Stimulated activated CD4-positive, alpha-beta T cell treated with anti-CD3 and anti-CD28 coated beads, Interleukin-4, amount 100 ng/mL, for 48 hours (primary cell): ENCODE results near the gene PLXND1.
A peak's percentile ranks its signal among the peaks of the same experiment; 100 is the strongest.

Experiments
- DNase-seq, 2 donors: peaks; one replicate each; pipeline ENCODE4 v3.0.0-alpha.2; 2020; ENCODE audit warnings: low read depth in 2 of 2

PLXND1 gene

GRCh38 chr3:129628169-129628522 is 21.7 kb upstream of the PLXND1 start:
- DNase-seq, result no peak

DNA sequence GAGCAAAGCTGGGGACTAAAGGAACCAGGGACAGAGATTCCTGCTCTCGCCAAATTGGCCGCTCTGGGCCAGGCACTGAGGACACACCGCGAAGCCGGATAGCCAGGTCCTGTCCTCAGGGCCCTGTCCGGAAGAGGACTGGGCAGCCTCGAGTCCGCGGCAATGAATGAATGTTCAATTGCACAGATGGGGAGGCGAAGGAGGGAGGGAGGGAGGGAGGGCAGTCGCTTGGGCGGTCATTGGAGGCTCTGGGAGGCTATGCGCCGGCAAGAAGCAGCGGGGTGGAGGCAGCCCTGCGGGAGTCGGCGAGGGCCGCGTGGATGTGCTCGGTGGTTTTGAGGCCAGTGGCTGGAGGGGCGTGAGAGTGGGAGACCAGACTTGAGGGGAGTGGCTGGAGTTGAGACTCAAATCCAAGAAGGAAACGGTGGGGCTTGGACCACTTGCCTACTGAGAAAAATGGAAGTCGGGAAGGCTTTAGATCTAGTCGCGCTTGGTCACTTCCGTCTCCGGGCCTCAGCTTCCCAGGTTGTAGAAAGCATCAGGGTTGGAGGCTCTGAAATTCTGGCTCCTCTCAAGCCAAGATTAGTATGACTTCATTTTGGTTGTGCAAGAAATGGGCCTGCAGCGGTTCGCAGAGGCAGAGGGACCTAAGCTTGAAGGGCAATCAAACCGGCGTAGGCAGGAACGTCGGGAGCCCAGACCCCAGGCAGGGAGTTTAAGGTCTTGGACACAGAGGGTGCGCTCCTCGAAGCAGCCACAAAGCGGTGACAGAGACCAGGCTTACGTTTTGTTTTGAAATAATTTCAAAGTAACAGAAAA is 21.1 kb upstream of the PLXND1 start:
- DNase-seq, result peak; percentile 42 to 44

- DNase-seq, result peak; percentile 70 to 82
Observed at GRCh38 chr3:129626744-129627349, 20.4 kb upstream of the PLXND1 start.

DNA sequence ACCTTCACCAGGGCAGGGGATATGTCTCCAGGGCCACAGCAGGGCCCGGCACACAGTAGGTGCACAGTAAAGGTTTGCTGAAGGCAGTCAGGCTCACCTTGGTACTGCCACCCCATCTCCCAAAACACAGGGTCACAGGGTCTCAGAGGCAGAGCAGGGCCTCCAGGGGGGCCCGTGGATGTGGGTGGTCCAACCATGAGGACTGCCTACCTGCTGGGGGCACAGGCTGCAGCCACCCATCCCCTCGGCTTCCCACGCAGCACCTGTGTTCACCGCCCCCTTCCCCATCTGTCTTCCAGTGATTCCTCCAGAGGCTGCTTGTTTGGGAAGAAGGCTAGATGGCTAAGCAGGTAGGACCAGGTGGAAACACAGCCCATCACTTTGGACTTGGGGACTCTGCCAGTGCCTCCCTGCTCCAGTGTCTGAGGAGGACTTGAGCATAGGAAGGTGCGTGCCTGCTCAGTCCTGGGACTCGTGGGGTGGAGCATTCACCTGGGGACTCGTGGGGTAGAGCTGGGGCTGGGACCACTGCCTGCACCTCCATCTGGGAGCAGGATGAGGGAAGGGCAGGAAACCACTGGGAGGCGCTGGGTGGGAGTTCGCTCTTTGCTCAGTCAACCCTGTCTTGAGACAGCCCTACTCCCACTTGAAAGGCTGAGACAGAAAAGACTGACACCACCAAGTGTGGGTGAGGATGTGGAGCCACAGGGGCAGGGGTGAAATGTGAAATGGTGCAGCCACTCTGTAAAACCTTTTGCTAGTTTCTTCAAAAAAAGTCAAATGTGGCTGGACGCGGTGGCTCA is 18.8 kb upstream of the PLXND1 start:
- DNase-seq, result no peak

DNA sequence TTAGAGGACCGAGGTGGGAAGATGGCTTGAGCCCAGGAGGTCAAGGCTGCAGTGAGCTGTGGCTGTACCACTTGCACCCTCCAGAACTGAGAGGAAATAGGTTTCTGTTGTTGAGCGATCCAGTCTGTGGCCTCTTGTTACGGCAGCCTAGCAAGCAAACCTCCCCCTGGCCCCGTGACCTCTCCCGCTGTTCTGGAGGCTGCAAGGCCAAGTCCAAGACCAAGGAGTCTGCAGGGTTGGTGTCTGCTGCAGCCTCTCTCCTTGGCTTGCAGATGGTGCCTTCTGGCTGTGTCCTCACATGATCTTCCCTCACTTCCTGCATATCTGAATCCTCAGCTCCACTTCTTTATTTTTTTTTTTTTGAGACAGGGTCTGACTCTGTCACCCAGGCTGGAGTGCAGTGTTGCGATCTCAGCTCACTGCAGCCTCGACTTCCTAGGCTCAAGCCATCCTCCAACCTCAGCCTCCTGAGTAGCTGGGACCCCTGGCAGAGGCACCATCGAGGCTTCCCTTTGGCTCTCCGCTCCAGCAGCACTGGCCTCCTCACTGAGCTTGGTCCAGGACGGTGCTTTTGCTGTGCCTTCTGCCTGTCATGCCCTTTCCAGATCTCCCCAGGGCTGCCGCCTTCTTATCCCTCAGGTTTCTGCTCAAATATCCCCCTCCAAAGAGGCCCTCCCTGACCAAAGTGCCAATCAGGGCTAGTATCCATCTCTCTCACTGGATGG is 18.0 kb upstream of the PLXND1 start:
- DNase-seq, result no peak

DNA sequence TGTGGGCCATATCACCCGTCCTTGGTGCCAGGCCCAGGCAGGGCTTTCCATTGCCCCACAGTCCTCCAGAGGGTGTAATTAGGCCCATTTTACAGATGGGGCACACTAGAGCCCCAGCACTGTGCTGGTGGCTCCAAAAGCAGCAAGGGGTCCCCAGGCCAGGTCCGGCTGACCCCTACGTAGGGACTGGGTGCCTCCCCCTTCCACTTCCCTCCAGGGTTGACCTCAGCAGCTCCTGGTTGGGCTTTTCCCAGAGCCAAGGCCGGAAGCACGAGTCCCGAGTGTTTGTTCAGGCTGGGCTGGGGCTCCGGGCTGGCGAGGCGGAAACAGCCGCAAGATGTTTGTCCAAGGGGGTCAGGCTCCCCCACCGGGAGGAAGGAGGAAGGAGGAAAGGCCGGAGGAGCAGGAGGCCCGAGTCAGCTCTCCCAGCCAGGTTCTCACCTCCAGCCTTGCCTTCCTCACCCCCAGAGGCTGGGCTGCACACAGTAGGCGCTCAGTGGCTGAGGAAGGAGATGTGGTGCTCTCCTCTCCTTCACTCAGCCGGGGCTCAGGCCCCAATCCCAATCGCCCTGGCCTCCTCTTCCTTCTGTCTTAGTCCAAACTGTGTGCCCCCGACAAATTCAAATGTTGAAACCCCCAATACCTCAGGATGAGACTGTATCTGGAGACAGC is 17.1 kb upstream of the PLXND1 start:
- no peak for DNase-seq

DNA sequence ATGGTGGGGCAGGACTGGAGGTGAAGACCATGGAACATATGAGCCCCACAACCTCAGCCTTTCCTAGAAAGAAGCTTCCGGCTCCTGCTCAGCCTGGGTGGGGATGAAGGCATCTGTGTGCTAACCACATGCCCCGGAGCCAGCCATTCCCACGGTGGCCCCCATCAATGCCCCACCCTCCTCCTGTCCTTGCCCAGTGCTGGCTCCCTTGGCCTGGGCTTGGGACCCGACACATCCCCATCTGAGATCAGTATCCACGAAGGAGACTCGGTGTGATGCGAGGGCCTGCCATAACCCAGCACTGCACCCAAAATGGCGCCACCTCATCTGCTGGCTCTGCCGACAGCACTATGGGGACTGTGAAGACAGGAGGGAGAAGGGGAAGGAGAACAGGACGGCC is 16.5 kb upstream of the PLXND1 start:
- no peak for DNase-seq

- no peak for DNase-seq
Observed at GRCh38 chr3:129622226-129622874, 15.9 kb upstream of the PLXND1 start.

DNA sequence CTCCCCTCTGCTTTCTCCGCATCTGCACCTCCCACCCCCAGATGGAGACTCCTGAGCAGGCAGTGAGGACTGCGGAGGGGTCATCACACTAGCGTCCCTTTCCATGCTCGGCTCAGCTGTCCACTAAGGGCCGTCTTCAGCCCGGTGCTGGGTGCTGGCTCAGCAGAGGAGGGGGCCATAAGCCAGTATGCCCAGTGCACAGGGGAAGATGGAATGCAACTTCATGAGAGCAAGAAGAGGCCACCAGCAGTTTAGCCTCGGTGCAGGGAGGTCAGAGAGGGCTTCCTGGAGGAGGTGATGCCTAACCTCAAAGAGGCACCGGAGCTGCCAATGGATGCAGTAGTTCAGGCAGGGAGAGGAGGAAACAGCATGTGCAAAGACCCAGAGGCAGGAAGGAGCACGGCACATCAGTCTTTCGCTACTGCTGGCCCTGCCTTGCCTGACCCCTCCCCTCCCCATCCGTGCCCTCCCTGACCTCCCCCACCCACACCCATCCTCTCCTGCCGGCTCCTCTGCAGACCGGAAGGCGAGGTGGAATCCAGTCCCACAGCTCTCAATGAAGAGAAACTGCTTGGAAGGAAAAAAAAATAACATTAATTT is 15.2 kb upstream of the PLXND1 start:
- DNase-seq, result no peak

GRCh38 chr3:129620828-129621559 is 14.5 kb upstream of the PLXND1 start:
- DNase-seq, result no peak

DNA sequence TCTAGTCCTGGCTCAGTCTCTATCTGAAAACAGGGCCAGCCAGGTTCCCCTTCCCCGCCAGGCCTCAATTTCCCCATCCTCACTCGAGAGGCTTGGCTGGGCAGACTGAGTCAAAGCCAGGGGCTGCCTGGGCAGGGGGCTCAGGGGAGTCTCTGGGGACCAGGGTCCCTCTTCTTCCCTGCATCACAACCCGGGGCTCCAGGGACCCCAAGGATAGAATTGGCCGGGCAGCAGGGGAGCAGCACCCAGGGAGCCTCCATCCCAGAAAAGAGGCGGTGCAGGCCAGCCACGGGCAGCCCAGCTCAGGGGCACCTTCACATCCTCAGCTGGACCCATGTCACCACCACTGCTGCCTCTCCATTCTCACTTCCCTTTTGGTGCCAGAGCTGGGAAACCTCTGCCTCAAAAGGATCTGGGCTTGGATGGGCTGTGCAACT is 13.3 kb upstream of the PLXND1 start:
- DNase-seq, result no peak

GRCh38 chr3:129618901-129619671 is 12.6 kb upstream of the PLXND1 start:
- no peak for DNase-seq

- DNase-seq, result no peak
Observed at GRCh38 chr3:129618186-129618820, 11.8 kb upstream of the PLXND1 start.

DNA sequence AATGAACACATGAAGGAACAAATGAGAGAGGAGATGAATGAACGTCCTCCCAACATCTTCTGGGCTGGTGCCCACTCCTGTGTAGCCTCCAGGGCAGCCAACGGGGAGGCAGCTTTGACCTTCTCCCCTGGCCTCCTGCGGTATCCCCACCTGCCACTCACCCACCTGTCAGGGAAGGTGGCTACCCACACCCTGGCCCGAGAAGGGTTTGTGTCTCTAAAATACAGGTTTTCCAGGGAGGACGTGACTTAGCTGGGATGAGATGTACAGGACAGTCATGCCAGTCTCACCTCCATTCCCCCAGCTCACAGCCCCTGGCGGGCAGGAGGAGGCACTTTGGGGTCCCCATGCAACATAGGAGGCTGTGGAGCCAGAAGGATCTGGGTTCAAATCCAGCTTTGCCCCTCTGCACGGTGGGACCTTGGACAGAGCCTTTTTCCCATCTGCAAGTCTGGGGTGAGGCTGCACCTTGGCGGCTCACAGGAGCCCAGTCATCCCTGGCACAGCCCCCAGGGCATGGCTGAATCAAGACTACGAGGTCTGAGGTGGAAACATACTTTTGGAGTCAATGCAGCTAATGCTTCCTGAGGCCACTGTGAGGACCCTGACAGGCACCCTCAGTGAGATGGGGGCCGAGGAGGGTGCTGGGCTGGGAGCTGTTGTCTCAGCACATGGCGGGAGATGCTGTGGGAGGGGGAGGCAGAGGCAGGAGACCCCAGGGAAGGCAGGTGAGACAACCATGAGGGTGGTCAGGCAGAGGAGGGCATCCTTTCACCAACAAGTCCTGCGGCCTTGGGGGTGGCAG is 11.1 kb upstream of the PLXND1 start:
- no peak for DNase-seq

DNA sequence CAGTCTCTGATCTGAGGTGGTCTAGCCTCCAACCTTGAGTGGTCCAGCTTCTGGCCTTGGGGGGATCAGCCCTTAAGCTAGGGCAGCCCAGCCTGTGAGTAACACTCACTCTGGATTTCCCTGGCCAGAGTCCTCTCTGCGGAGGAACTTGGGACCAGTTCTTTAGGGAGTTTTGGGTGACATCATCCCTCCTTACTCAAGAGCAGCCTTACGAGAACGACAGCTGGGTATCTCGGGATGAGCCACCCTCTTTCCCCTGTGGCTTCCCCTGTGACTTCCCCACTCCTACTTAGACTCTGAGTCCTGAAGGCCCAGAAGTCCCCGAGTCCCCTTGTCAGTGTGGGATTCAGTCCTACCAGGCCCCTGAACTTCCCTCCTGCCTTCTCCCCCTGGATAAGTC is 10.2 kb upstream of the PLXND1 start:
- no peak for DNase-seq

DNA sequence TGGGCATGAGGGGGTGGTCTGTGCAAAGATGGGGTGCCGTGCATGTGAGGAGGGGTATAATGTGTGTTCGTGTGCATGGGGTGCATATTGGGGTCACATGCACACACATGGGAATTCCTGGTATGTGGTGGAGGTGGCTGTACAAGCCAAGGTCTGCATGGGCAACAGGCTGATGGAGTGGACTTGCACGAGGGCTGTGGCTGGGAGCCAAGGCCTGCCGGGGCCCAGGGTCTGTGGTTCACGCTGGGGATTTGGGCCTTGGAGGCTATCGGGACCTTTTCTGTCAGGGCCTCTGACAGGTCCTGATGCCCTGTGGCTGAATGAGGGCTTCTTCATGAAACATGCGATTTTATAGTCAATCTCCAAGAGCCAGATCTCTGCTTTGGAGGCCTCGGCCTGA is 9.8 kb upstream of the PLXND1 start:
- no peak for DNase-seq

GRCh38 chr3:129615751-129616281 is 9.3 kb upstream of the PLXND1 start:
- DNase-seq, result no peak
